Transverse colon (tissue), 4 donors: ENCODE data around the gene PADI2. TPM values are rescaled to one million over a fixed set of nuclear protein-coding genes. Genes with fewer than 3 reads are reported as not detected.

Experiments
- DNase-seq: peaks from one replicate; pipeline ENCODE4 v3.0.0-alpha.2; 2019
- H3K27ac ChIP-seq, 4 donors: fragments of 200-600 bp; sonication (generic); 2 replicates each; pipeline ENCODE4 v1.5.1; 2016 to 2018; ENCODE audit warnings: inconsistent platforms in 4 of 4
- H3K27me3 ChIP-seq: fragments of 200-600 bp; sonication (generic); 2 replicates; pipeline ENCODE4 v1.5.1; 2017; ENCODE audit warnings: inconsistent platforms
- H3K36me3 ChIP-seq, 4 donors: fragments of 200-600 bp; sonication (generic); 2 replicates each; pipeline ENCODE4 v1.5.1; 2017 to 2019; ENCODE audit warnings: inconsistent platforms in 4 of 4
- H3K4me1 ChIP-seq, 4 donors: fragments of 200-600 bp; sonication (generic); 2 replicates each; pipeline ENCODE4 v1.5.1; 2017 to 2020; ENCODE audit warnings: inconsistent platforms in 4 of 4
- H3K4me3 ChIP-seq, 4 donors: fragments of 200-600 bp; sonication (generic); 1 replicate in 1 of 4; 2 replicates in 3 of 4; pipeline versions ENCODE4 v1.5.1 to v1.6.1; 2017 to 2019; ENCODE audit warnings: inconsistent platforms in 4 of 4
- H3K9me3 ChIP-seq, 2 donors: fragments of 200-600 bp; sonication (generic); 2 replicates each; pipeline ENCODE4 v1.5.1; 2017 to 2019; ENCODE audit warnings: inconsistent platforms in 2 of 2
- CTCF ChIP-seq, 5 experiments: fragments of 200-600 bp in 3 of 5; fragments of 450-650 bp in 2 of 5; sonication (generic) in 3 of 5; IDR thresholded peaks; 1 replicate in 2 of 5; 2 replicates in 3 of 5; pipeline ENCODE4 v1.5.1; 2016 to 2017; ENCODE audit warnings: antibody characterized with exemption in 5 of 5, inconsistent platforms in 3 of 5, mild to moderate bottlenecking in 2 of 5, moderate library complexity in 1 of 5
- EP300 ChIP-seq: sonication (generic); formaldehyde crosslinking; IDR thresholded peaks from one replicate; pipeline ENCODE4 v1.6.1; 2017; ENCODE audit warnings: antibody characterized with exemption, low read depth
- POLR2A ChIP-seq: fragments of 450-650 bp; IDR thresholded peaks from one replicate; pipeline ENCODE4 v1.6.1; 2016; ENCODE audit warnings: antibody characterized with exemption, mild to moderate bottlenecking, moderate library complexity
- POLR2AphosphoS5 ChIP-seq, 3 donors: sonication (generic); formaldehyde crosslinking; IDR thresholded peaks; one replicate each; pipeline ENCODE4 v1.6.1; 2016; ENCODE audit warnings: antibody characterized with exemption in 3 of 3
- WGBS, 2 donors: methylation state at CpG; one replicate each; pipeline ENCODE4 v1.1.5; 2018; ENCODE audit warnings: low coverage in 1 of 2; 5-methylcytosine and 5-hydroxymethylcytosine counted together
- in situ Hi-C, 4 donors: fragments of 200-750 bp; cut with MboI; loops; one replicate each; pipeline versions ENCODE4 v1.15.0 to v1.15.1; 2017; ENCODE audit warnings: low sequenced_read_pairs in 3 of 4, low pct_ligation_motif_present in 1 of 4, low pct_unique_long_range_greater_than_20kb in 1 of 4
- intact Hi-C: fragments of 100-400 bp; cut with DNase I; formaldehyde crosslinking; loops from one replicate; pipeline ENCODE4 v1.15.1; 2023; ENCODE audit warnings: low total_unique reads
- total RNA-seq, 4 donors: library from RNA; depleted of rRNA; stranded (reverse); fragments of >200 nt; gene quantifications; one replicate each; pipeline ENCODE4 v1.1.0, GENCODE V29; 2016

Gene PADI2
- total RNA-seq, 4 donors from 2014 or later: 143 to 285 (median 238) TPM

- no peak for DNase-seq
- Histone ChIP-seq H3K27me3 (no peaks in the 10 kb centered on the region), H3K4me3 (peak overlapping the region in 2 of 4 donors; percentile 1 to 13), H3K36me3 (peaks cover 0 to 49% (median 18%) of the 10 kb centered on the region in 4 donors), H3K27ac (peak overlapping the region in 3 of 4 donors; percentile 3 to 36 (median 7)), H3K4me1 (peaks cover 0 to 17% (median 4%) of the 10 kb centered on the region in 4 donors), H3K9me3 (no peaks in the 10 kb centered on the region)
- intact Hi-C loops (loop anchor here (5.0 kb wide), 1 partner anchor 93 kb away; no protein-coding TSS in a partner anchor), in situ Hi-C loops (loop anchor here in 3 of 4 donors (5.0 to 10.0 kb wide), 3 partner anchors 81 to 91 kb away; no protein-coding TSS in a partner anchor)
- TF ChIP-seq EP300 (no peak), CTCF (IDR thresholded peaks at IDR 0.05) (peak; percentile 69 to 84 (median 71))
- WGBS, 2 donors: 41 to 46% methylated on average over 9 of the region's 9 CpGs
These were observed 73.5 kb downstream of the PADI2 start for GRCh38 chr1:17045634-17046333.

- no peak overlapping the region for H3K4me3 ChIP-seq
- TF ChIP-seq CTCF (IDR thresholded peaks at IDR 0.05) (no peak), POLR2AphosphoS5 (IDR thresholded peaks at IDR 0.05) (no peak), POLR2A (no peak)
- intact Hi-C loops: loop anchor here (5.0 kb wide), 1 partner anchor 93 kb away; no protein-coding TSS in a partner anchor
- peaks cover 0 to 49% (median 22%) of the 10 kb centered on the region in 4 donors for H3K36me3 ChIP-seq
- WGBS, 2 donors: 63 to 64% methylated on average over 4 to 5 of the region's 5 CpGs
- H3K4me1 ChIP-seq: peaks cover 0 to 17% (median 4%) of the 10 kb centered on the region in 4 donors
- DNase-seq: no peak
- peak overlapping the region in 1 of 4 donors; percentile 7 for H3K27ac ChIP-seq
- in situ Hi-C loops: loop anchor here in 3 of 4 donors (5.0 to 10.0 kb wide), 3 partner anchors 80 to 90 kb away; no protein-coding TSS in a partner anchor
- no peaks in the 10 kb centered on the region for H3K27me3 ChIP-seq
- no peaks in the 10 kb centered on the region for H3K9me3 ChIP-seq
These were observed 74.1 kb downstream of the PADI2 start for GRCh38 chr1:17045150-17045549.

GRCh38 chr1:17043676-17044075, 75.6 kb downstream of the PADI2 start:
- H3K27ac ChIP-seq: no peak overlapping the region
- intact Hi-C loops: no loop called here
- H3K4me1 ChIP-seq: peaks cover 0 to 17% (median 4%) of the 10 kb centered on the region in 4 donors
- H3K4me3 ChIP-seq: no peak overlapping the region
- no peak for DNase-seq
- 72 to 85% methylated on average over 5 of the region's 5 CpGs for WGBS, 2 donors
- peaks cover 0 to 55% (median 26%) of the 10 kb centered on the region in 4 donors for H3K36me3 ChIP-seq
- in situ Hi-C loops: loop anchor here in 2 of 4 donors (10.0 kb wide), 2 partner anchors 79 to 89 kb away; no protein-coding TSS in a partner anchor
- TF ChIP-seq EP300 (no peak), POLR2A (no peak), CTCF (IDR thresholded peaks at IDR 0.05) (no peak), POLR2AphosphoS5 (IDR thresholded peaks at IDR 0.05) (no peak)
- H3K9me3 ChIP-seq: no peaks in the 10 kb centered on the region
- H3K27me3 ChIP-seq: no peaks in the 10 kb centered on the region

- TF ChIP-seq EP300: no peak
- TF ChIP-seq CTCF (IDR thresholded peaks at IDR 0.05): no peak
- no peak for TF ChIP-seq POLR2AphosphoS5 (IDR thresholded peaks at IDR 0.05)
- TF ChIP-seq POLR2A: no peak
- Histone ChIP-seq H3K27ac (no peak overlapping the region), H3K4me3 (no peak overlapping the region), H3K4me1 (peaks cover 0 to 3% (median 0%) of the 10 kb centered on the region in 4 donors), H3K36me3 (peaks cover 0 to 66% (median 28%) of the 10 kb centered on the region in 4 donors), H3K27me3 (no peaks in the 10 kb centered on the region), H3K9me3 (no peaks in the 10 kb centered on the region)
- no peak for DNase-seq
- in situ Hi-C loops (loop anchor here in 2 of 4 donors (10.0 kb wide), 2 partner anchors 75 to 85 kb away; no protein-coding TSS in a partner anchor), intact Hi-C loops (no loop called here)
- WGBS, 2 donors: 83% methylated on average over 1 of the region's 1 CpG; no CpG with 5 or more reads in 1 of the 2 donors
These were observed 79.1 kb downstream of the PADI2 start for GRCh38 chr1:17040135-17040534.
